K562 (cell line): ENCODE results near the gene CCDC71L. TPM values are rescaled to one million over a fixed set of nuclear protein-coding genes. Genes with fewer than 3 reads are reported as not detected.
A peak's percentile ranks its signal among the peaks of the same experiment; 100 is the strongest.

Experiments used
- ATAC-seq: fragments of 200-7000 bp; cut with Tn5 transposase; 3 replicates; pipeline ENCODE4 v1.9.1; 2020; ENCODE audit warnings: moderate library complexity
- Bru-seq: library from RNA; stranded (reverse); fragments of 400-500 nt; gene quantifications from one replicate; lab custom pipeline; 2021; lab: Mats Ljungman, UMichigan
- BruChase-seq, 2 experiments: library from RNA; stranded (reverse); fragments of 400-500 nt; gene quantifications; one replicate each; lab custom pipeline; 2021; lab: Mats Ljungman, UMichigan
- BruUV-seq: library from RNA; stranded (reverse); fragments of 400-500 nt; replicated peaks from 2 replicates; lab custom pipeline; 2021; lab: Mats Ljungman, UMichigan
- CTCF ChIA-PET: fragments of 300-600 bp; formaldehyde crosslinking; extraction: SDS; loops from one replicate; lab custom pipeline; 2021; ENCODE audit warnings: low intra/inter-chr PET ratio; lab: Yijun Ruan, JAX
- POLR2A ChIA-PET: fragments of 300-600, 350-650 bp; sonication (Branson Sonifier 250); formaldehyde crosslinking; extraction: SDS; loops from one replicate; lab custom pipeline; 2021; ENCODE audit warnings: antibody characterized with exemption, inconsistent platforms; lab: Yijun Ruan, JAX
- DNase-seq, 4 experiments: peaks; one replicate each; pipeline versions ENCODE4 v3.0.0 to v3.0.0-alpha.2; 2011 to 2018; ENCODE audit warnings: low spot score in 3 of 4, mixed read lengths in 3 of 4; ENCODE audit errors: extremely low read depth in 1 of 4
- FAIRE-seq: peaks from 2 replicates; lab custom pipeline; 2011; peaks lifted over from hg19 to GRCh38; lab: Jason Lieb, UNC
- H2AFZ ChIP-seq: 2 replicates; pipeline ENCODE4 v1.6.0; 2011; ENCODE audit warnings: low read depth, low read length, control low read depth, inconsistent platforms
- H3K27ac ChIP-seq: fragments of 200-600 bp; 3 replicates; pipeline ENCODE4 v1.8.0; 2011; ENCODE audit warnings: low read depth, mild to moderate bottlenecking, control low read depth, inconsistent platforms, low read length, moderate library complexity, mixed read lengths; ENCODE audit errors: extremely low read depth
- H3K27me3 ChIP-seq, 2 experiments: fragments of 300-600 bp in 1 of 2; 2 replicates in 1 of 2; 3 replicates in 1 of 2; pipeline versions ENCODE4 v1.6.0 to v1.8.0; 2011; ENCODE audit warnings: inconsistent platforms in 2 of 2, low read length in 2 of 2, mild to moderate bottlenecking in 1 of 2, mixed read lengths in 1 of 2, moderate library complexity in 1 of 2; ENCODE audit not compliant: control insufficient read depth in 2 of 2, insufficient read depth in 2 of 2
- H3K36me3 ChIP-seq: fragments of 300-600 bp; 3 replicates; pipeline ENCODE4 v1.8.0; 2011; ENCODE audit warnings: mild to moderate bottlenecking, low read length, inconsistent platforms; ENCODE audit not compliant: control insufficient read depth, insufficient read depth
- H3K4me1 ChIP-seq, 2 experiments: fragments of 200-600 bp in 1 of 2; replicated peaks in 1 of 2; 2 replicates in 1 of 2; 3 replicates in 1 of 2; pipeline versions ENCODE4 v1.5.1 to v1.8.0; 2011; ENCODE audit warnings: inconsistent platforms in 2 of 2, low read length in 2 of 2, mild to moderate bottlenecking in 1 of 2, mixed read lengths in 1 of 2, moderate library complexity in 1 of 2; ENCODE audit not compliant: control insufficient read depth in 2 of 2, insufficient read depth in 2 of 2
- H3K4me2 ChIP-seq: 2 replicates; pipeline ENCODE4 v1.6.1; 2011; ENCODE audit warnings: low read length, control low read depth, inconsistent platforms, mixed read lengths; ENCODE audit not compliant: insufficient read depth
- H3K4me3 ChIP-seq: fragments of 200-600 bp; sonication (generic), shearing (Covaris generic); 2 replicates; pipeline ENCODE4 v1.5.1; 2016; ENCODE audit warnings: control low read depth, inconsistent platforms
- H3K79me2 ChIP-seq: fragments of 200-600 bp; 3 replicates; pipeline ENCODE4 v1.8.0; 2011; ENCODE audit warnings: low read length, inconsistent platforms; ENCODE audit not compliant: control insufficient read depth, insufficient read depth
- H3K9ac ChIP-seq, 2 experiments: 2 replicates each; pipeline versions ENCODE4 v1.6.0 to v1.6.1; 2011; ENCODE audit warnings: low read depth in 2 of 2, low read length in 2 of 2, control low read depth in 1 of 2, inconsistent platforms in 1 of 2, mild to moderate bottlenecking in 1 of 2, mixed read lengths in 1 of 2; ENCODE audit not compliant: insufficient read depth in 1 of 2
- H3K9me1 ChIP-seq: one replicate; pipeline ENCODE4 v1.6.0; 2011; ENCODE audit warnings: inconsistent platforms, mild to moderate bottlenecking, low read length, moderate library complexity; ENCODE audit not compliant: control insufficient read depth, insufficient read depth
- H3K9me3 ChIP-seq: replicated peaks from 2 replicates; pipeline ENCODE4 v1.5.1; 2011; ENCODE audit warnings: low read depth, low read length, inconsistent platforms; ENCODE audit not compliant: control insufficient read depth, insufficient read depth
- H4K20me1 ChIP-seq: replicated peaks from 2 replicates; pipeline ENCODE4 v1.6.1; 2011; ENCODE audit warnings: low read length, inconsistent platforms, mixed read lengths; ENCODE audit not compliant: control insufficient read depth, insufficient read depth
- ARID4B ChIP-seq: sonication (generic); formaldehyde crosslinking; IDR thresholded peaks from 2 replicates; pipeline ENCODE4 v1.8.0; 2022; ENCODE audit warnings: mild to moderate bottlenecking, missing genetic modification reagents
- ILF3 ChIP-seq: fragments of 450-650 bp; IDR thresholded peaks from 2 replicates; pipeline ENCODE4 v1.6.1; 2018; ENCODE audit warnings: antibody characterized with exemption, mild to moderate bottlenecking, moderate library complexity, borderline replicate concordance
- MEIS2 ChIP-seq: fragments of 450-650 bp; IDR thresholded peaks from 2 replicates; pipeline ENCODE4 v1.6.1; 2014; ENCODE audit warnings: mild to moderate bottlenecking; ENCODE audit not compliant: partially characterized antibody
- MYBL2 ChIP-seq, 2 experiments: fragments of 450-650 bp in 1 of 2; sonication (generic) in 1 of 2; formaldehyde crosslinking in 1 of 2; IDR thresholded peaks; 2 replicates each; pipeline versions ENCODE4 v1.6.1 to v1.8.1; 2017 to 2022; ENCODE audit warnings: borderline replicate concordance in 1 of 2, inconsistent platforms in 1 of 2, low read depth in 1 of 2, mild to moderate bottlenecking in 1 of 2, missing genetic modification reagents in 1 of 2, moderate library complexity in 1 of 2
- NR2C2 ChIP-seq, 2 experiments: fragments of 200-800 bp in 1 of 2; sonication (Bioruptor generic) in 1 of 2; sonication (generic) in 1 of 2; formaldehyde crosslinking in 1 of 2; IDR thresholded peaks; 2 replicates each; pipeline versions ENCODE4 v1.6.1 to v1.8.0; 2016 to 2022; ENCODE audit warnings: mild to moderate bottlenecking in 1 of 2, missing compliant biosample characterization in 1 of 2, missing genetic modification characterization in 1 of 2, missing genetic modification reagents in 1 of 2
- ZNF76 ChIP-seq: fragments of 250-450 bp; sonication (Bioruptor Pico); IDR thresholded peaks from 2 replicates; pipeline ENCODE4 v1.4.0; 2020; ENCODE audit warnings: mild to moderate bottlenecking, moderate library complexity, borderline replicate concordance
- WGBS: fragments of 100-300 bp; shearing (Covaris generic); methylation state at CpG from one replicate; pipeline ENCODE4 v1.1.6; 2016; ENCODE audit warnings: low coverage, mixed read lengths; ENCODE audit not compliant: insufficient coverage; ENCODE audit errors: missing lambda C conversion rate; 5-methylcytosine and 5-hydroxymethylcytosine counted together
- in situ Hi-C: fragments of 300-500 bp; cut with MboI; formaldehyde crosslinking; loops from 4 replicates; pipeline ENCODE4 v1.15.0; 2018; ENCODE audit warnings: inconsistent platforms, mixed read lengths
- intact Hi-C: fragments of 100-400 bp; cut with micrococcal nuclease; formaldehyde crosslinking; loops from 2 replicates; pipeline ENCODE4 v1.14.2; 2022
- long read RNA-seq, 3 experiments: library from polyadenylated mRNA in 2 of 3; library from RNA in 1 of 3; unstranded in 2 of 3; stranded (forward) in 1 of 3; transcript quantifications; one replicate each; pipeline ENCODE4 v2.0.0, GENCODE V29; 2019 to 2022
- polyA minus RNA-seq, 3 experiments: library from RNA; depleted of rRNA, polyadenylated mRNA; stranded (reverse); fragments of >200 nt; gene quantifications; 2 replicates each; pipeline ENCODE4 v1.2.3, GENCODE V29; 2011
- polyA plus RNA-seq, 8 experiments: library from polyadenylated mRNA; depleted of rRNA in 4 of 8; stranded (reverse) in 5 of 8; unstranded in 3 of 8; fragments of >200 nt; fragmentation: Nextera tagmentation in 2 of 8; fragmentation: Illumina TruSeq in 1 of 8; extraction: Ambion mirVana in 2 of 8; extraction: Trizol in 1 of 8; gene quantifications; 2 replicates each; pipeline versions ENCODE4 v1.2.1 to v1.2.3, GENCODE V29; 2011 to 2014; ENCODE audit warnings: inconsistent platforms in 1 of 8, missing spikeins in 1 of 8
- total RNA-seq, 7 experiments: library from RNA; depleted of rRNA in 6 of 7; stranded (reverse); fragments of >200 nt in 6 of 7; fragmentation: Illumina TruSeq in 2 of 7; extraction: Trizol in 2 of 7; gene quantifications; 2 replicates each; pipeline versions ENCODE4 v1.2.1 to v1.2.3, GENCODE V29; 2011 to 2021; ENCODE audit warnings: low replicate concordance in 1 of 7

Gene CCDC71L
- total RNA-seq (2011; cell fraction: chromatin; rRNA removed; ENCODE audit: low replicate concordance): 17.4 and 20.0 TPM in 2 replicates
- total RNA-seq (2011; cell fraction: nucleolus; rRNA removed): 19.7 and 20.5 TPM in 2 replicates
- 23.1 and 28.9 TPM in 2 replicates for total RNA-seq (2011; cell fraction: nucleoplasm; rRNA removed)
- total RNA-seq (2014; rRNA removed) (78.7 and 83.9 TPM in 2 replicates), total RNA-seq (2014; rRNA removed; fragmentation: Illumina TruSeq; extraction: Trizol) (26.2 and 32.8 TPM in 2 replicates), total RNA-seq (2015; rRNA removed; fragmentation: Illumina TruSeq; extraction: Trizol) (21.3 and 22.2 TPM in 2 replicates), total RNA-seq (2021) (96.1 and 108 TPM in 2 replicates), polyA plus RNA-seq (2011; rRNA removed) (16.0 and 25.4 TPM in 2 replicates), polyA plus RNA-seq (2014; fragmentation: Illumina TruSeq; extraction: Trizol) (23.2 and 39.7 TPM in 2 replicates), polyA plus RNA-seq (2014; fragmentation: Nextera tagmentation; extraction: Ambion mirVana) (1 to 10 TPM; 5.7 to 7.7 TPM), polyA plus RNA-seq (2014; rRNA removed) (59.1 and 61.3 TPM in 2 replicates), polyA minus RNA-seq (2011; rRNA and poly(A)+ RNA removed) (11.8 and 13.3 TPM in 2 replicates), Bru-seq, nascent RNA (percentile 97 among the genes with signal in this experiment), BruChase-seq, experiment 1, labeled RNA remaining after a 2-hour chase (percentile 95 among the genes with signal in this experiment), BruChase-seq, experiment 2, labeled RNA remaining after a 6-hour chase (percentile 94 among the genes with signal in this experiment)
- polyA plus RNA-seq (2011; cell fraction: cytosol; rRNA removed): 20.8 and 43.7 TPM in 2 replicates
- 17.5 and 23.9 TPM in 2 replicates for polyA plus RNA-seq (2011; cell fraction: nucleus; rRNA removed)
- polyA plus RNA-seq (2012): 59.3 and 80.9 TPM in 2 replicates
- 14.5 and 18.4 TPM in 2 replicates for polyA minus RNA-seq (2011; cell fraction: cytosol; rRNA and poly(A)+ RNA removed)
- polyA minus RNA-seq (2011; cell fraction: nucleus; rRNA and poly(A)+ RNA removed): 16.4 and 23.1 TPM in 2 replicates
- long read RNA-seq, experiment 1, full-length matches to known transcripts: 160 of 161 reads
- long read RNA-seq, experiment 1, partial matches to known transcripts: 0 of 161 reads
- long read RNA-seq, experiment 1, other reads (novel, unspliced or antisense): 1 of 161 reads
- long read RNA-seq, experiment 2, full-length matches to known transcripts: 80 of 80 reads
- long read RNA-seq, experiment 2, partial matches to known transcripts: 0 of 80 reads
- long read RNA-seq, experiment 2, other reads (novel, unspliced or antisense): 0 of 80 reads
- long read RNA-seq, experiment 3, full-length matches to known transcripts: 11 of 11 reads
- long read RNA-seq, experiment 3, partial matches to known transcripts: 0 of 11 reads
- long read RNA-seq, experiment 3, other reads (novel, unspliced or antisense): 0 of 11 reads

GRCh38 chr7:106660862-106661720 is at the start of gene CCDC71L:
Gene CCDC71L, minus strand, starts transcription at chr7:106661158. Its CDS starts 262 bp downstream, at chr7:106660896.
- POLR2A ChIA-PET: interaction anchor here (0.6 to 5.4 kb wide), 13 partner anchors 9 to 521 kb away, joined by 3 to 26 read pairs (median 5); no protein-coding TSS in a partner anchor
- Histone ChIP-seq H3K9me1 (no peaks in the 10 kb centered on the region), H4K20me1 (no peaks in the 10 kb centered on the region), H3K4me2 (peak within 1 kb of the TSS; percentile 92), H2AFZ (peak within 1 kb of the TSS; percentile 92), H3K9ac (peak within 1 kb of the TSS; percentile 86 to 100), H3K36me3 (peaks cover 6% of the 10 kb centered on the region; the same call in 1 of the 3 replicates), H3K27ac (peak within 1 kb of the TSS; percentile 92), H3K79me2 (peaks cover 41% of the 10 kb centered on the region), H3K27me3 (no peaks in the 10 kb centered on the region), H3K4me1 (peaks cover 11 to 32% of the 10 kb centered on the region in 2 experiments; a peak in 4 of 5 replicates), H3K9me3 (no peaks in the 10 kb centered on the region), H3K4me3 (peak within 1 kb of the TSS; percentile 73)
- ATAC-seq (peak; percentile 76), DNase-seq (peak; percentile 99 to 100 (median 99)), FAIRE-seq (peak; percentile 91)
- in situ Hi-C loops: no loop called here
- BruUV-seq: TSS peak; percentile 86
- CTCF ChIA-PET: interaction anchor here (0.6 to 7.2 kb wide), 9 partner anchors 70 to 485 kb away, joined by 3 to 115 read pairs (median 3); no protein-coding TSS in a partner anchor
- intact Hi-C loops: loop anchor here (1.0 to 5.0 kb wide), 10 partner anchors 57 to 506 kb away; partner anchors contain the start of genes HBP1, NAMPT and PIK3CG
- WGBS: 3% methylated on average over 45 of the region's 51 CpGs
- TF ChIP-seq MEIS2 (peak; percentile 17), ILF3 (0 out of 2 replicates have a peak, but pooled peaks have one; percentile 6), ZNF76 (0 out of 2 replicates have a peak, but pooled peaks have one; percentile 63), MYBL2 (IDR thresholded peaks at IDR 0.05; ENCODE audit: low read depth) (peak; percentile 82), MYBL2 (CRISPR knock-in tag; IDR thresholded peaks at IDR 0.05; ENCODE audit: borderline replicate concordance) (no peak), NR2C2 (CRISPR knock-in tag; IDR thresholded peaks at IDR 0.05) (peak; percentile 42; the same call in 1 of the 2 replicates), NR2C2 (tag; IDR thresholded peaks at IDR 0.05) (no peak; the same call in 1 of the 2 replicates), ARID4B (CRISPR knock-in tag) (no peak; the same call in 1 of the 2 replicates)
